ENCODE results near the gene SLC5A7.

DNA sequence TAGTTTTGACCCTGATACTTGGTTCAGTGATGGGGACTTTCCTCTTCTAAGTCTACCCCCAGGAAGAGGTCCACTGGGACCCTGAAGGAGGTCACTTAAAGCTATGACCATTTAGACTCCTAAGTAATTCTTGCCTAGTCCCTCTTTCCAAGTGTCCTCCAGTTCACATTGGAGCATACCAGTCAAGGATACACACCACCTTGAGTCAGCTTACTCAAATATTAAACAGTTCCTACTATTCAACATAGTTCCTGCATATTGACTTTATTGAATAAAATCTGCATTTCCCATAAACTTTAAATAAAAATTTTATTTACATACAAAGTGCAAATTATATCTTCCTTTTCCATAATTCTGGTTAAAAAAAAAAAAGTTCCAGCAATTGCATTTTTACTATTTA, 36.3 kb downstream of the SLC5A7 start:
- TF ChIP-seq GATA3 (IDR thresholded peaks at IDR 0.05; ENCODE audit: low read depth, low read length) (no peak), GATA2 (IDR thresholded peaks at IDR 0.05; ENCODE audit: low read depth, low read length) (no peak)
